ENCODE data around the gene HLA-DPB1.

HLA-DPB1 gene

GRCh38 chr6:33072508-33073100, 3.2 kb upstream of the HLA-DPB1 start:
- H3K27ac ChIP-seq: no peak overlapping the region
- TF ChIP-seq ZFX (IDR thresholded peaks at IDR 0.05; ENCODE audit: borderline replicate concordance): no peak
- TF ChIP-seq CTCF (IDR thresholded peaks at IDR 0.05): no peak

- TF ChIP-seq CTCF (IDR thresholded peaks at IDR 0.05) (no peak), ZFX (IDR thresholded peaks at IDR 0.05; ENCODE audit: borderline replicate concordance) (no peak)
- H3K27ac ChIP-seq: no peak within 1 kb of the TSS
Observed at GRCh38 chr6:33073431-33073871, 2.3 kb upstream of the HLA-DPB1 start, which contains the start of gene HLA-DPA1. Gene HLA-DPA1, minus strand, starts transcription at chr6:33073649.

GRCh38 chr6:33075208-33075567, 602 bp upstream of the HLA-DPB1 start:
- TF ChIP-seq CTCF (IDR thresholded peaks at IDR 0.05): no peak
- no peak for TF ChIP-seq ZFX (IDR thresholded peaks at IDR 0.05; ENCODE audit: borderline replicate concordance)
- no peak overlapping the region for H3K27ac ChIP-seq

GRCh38 chr6:33076406-33076934, 680 bp downstream of the HLA-DPB1 start:
- TF ChIP-seq CTCF (IDR thresholded peaks at IDR 0.05): no peak
- no peak for TF ChIP-seq ZFX (IDR thresholded peaks at IDR 0.05; ENCODE audit: borderline replicate concordance)
- H3K27ac ChIP-seq: no peak overlapping the region

- H3K27ac ChIP-seq: no peak overlapping the region
- TF ChIP-seq ZFX (IDR thresholded peaks at IDR 0.05; ENCODE audit: borderline replicate concordance) (no peak), CTCF (IDR thresholded peaks at IDR 0.05) (no peak)
Observed at GRCh38 chr6:33077908-33078307, 2.1 kb downstream of the HLA-DPB1 start.

- TF ChIP-seq ZFX (IDR thresholded peaks at IDR 0.05; ENCODE audit: borderline replicate concordance) (no peak), CTCF (IDR thresholded peaks at IDR 0.05) (no peak)
- H3K27ac ChIP-seq: no peak overlapping the region
Observed at GRCh38 chr6:33078442-33078841, 2.7 kb downstream of the HLA-DPB1 start.

- no peak for TF ChIP-seq ZFX (IDR thresholded peaks at IDR 0.05; ENCODE audit: borderline replicate concordance)
- TF ChIP-seq CTCF (IDR thresholded peaks at IDR 0.05): no peak
- no peak overlapping the region for H3K27ac ChIP-seq
Observed at GRCh38 chr6:33078919-33079521, 3.2 kb downstream of the HLA-DPB1 start.
